Stimulated activated naive B cell treated with anti-CD40 and anti-IgM and Interleukin-4, amounts not matched to agents 10 μg/mL and 1 μg/mL and 100 μg/mL, for 72 hours (primary cell): Measurements from ENCODE around the gene PEX7.

Source experiments
- ATAC-seq, 2 donors: fragments of 150-1000 bp; cut with Tn5 transposase; replicated peaks; 2 replicates each; pipeline ENCODE4 v1.10.0; 2021; ENCODE audit warnings: moderate library complexity in 1 of 2
- DNase-seq: peaks from one replicate; pipeline ENCODE4 v3.0.0; 2021
- H3K27ac Mint-ChIP-seq: one replicate; pipeline ENCODE4 v1.8.0; 2022; ENCODE audit warnings: mild to moderate bottlenecking, mixed read lengths
- H3K27me3 Mint-ChIP-seq, 2 donors: one replicate each; pipeline ENCODE4 v1.8.0; 2022; ENCODE audit warnings: mixed read lengths in 2 of 2
- H3K36me3 Mint-ChIP-seq, 2 donors: one replicate each; pipeline ENCODE4 v1.8.0; 2022; ENCODE audit warnings: mixed read lengths in 2 of 2, mild to moderate bottlenecking in 1 of 2
- H3K4me1 Mint-ChIP-seq, 2 donors: one replicate each; pipeline ENCODE4 v1.8.0; 2022; ENCODE audit warnings: mixed read lengths in 2 of 2, mild to moderate bottlenecking in 1 of 2
- H3K4me3 Mint-ChIP-seq, 2 donors: one replicate each; pipeline ENCODE4 v1.8.0; 2022; ENCODE audit warnings: mild to moderate bottlenecking in 2 of 2, mixed read lengths in 2 of 2, moderate library complexity in 1 of 2
- H3K9me3 Mint-ChIP-seq, 2 donors: one replicate each; pipeline ENCODE4 v1.8.0; 2022; ENCODE audit warnings: mixed read lengths in 2 of 2, mild to moderate bottlenecking in 1 of 2

Gene PEX7

DNA sequence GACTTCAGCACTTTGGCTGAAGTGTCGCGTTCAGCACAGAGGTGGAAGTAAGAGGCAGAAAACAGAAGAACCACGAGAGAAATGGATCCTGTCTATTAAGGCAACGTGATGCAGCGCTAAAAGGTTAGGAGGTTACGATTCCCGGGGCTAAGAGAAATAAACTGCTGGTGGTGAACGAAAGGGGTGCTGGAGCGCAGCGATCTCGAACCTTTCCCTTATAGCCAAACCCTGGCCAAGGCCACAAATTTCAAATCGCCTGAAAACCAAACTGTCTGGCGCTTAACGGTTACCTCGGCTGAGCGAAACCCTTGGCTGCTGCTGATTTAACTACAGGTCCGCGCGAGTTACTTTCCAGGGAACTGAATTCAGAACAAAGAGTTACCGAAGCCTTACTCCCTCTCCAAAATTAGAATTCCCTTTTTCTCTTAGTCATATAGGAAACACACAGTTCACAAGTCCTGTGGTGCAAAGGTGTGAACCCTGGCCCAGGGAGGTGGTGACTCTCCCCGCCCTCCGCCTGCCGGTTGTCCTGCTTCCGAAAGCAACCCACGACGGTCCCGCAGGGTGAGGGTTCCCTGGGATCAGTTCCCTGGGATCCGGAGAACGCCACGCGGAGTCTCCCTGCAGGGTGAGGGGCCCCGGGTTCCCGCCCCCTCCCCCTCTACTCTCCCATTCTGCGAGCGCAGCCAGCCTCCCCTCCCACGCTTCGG is 98.4 kb downstream of the PEX7 start:
- ATAC-seq = peak; percentile 21 to 25
- H3K27me3 Mint-ChIP-seq = peaks cover 46 to 56% of the 10 kb centered on the region in 2 donors
- H3K9me3 Mint-ChIP-seq = no peaks in the 10 kb centered on the region
- peak overlapping the region; percentile 86 to 88 for H3K4me3 Mint-ChIP-seq
- no peak overlapping the region for H3K27ac Mint-ChIP-seq
- peaks cover 15 to 39% of the 10 kb centered on the region in 2 donors for H3K4me1 Mint-ChIP-seq
- no peak for DNase-seq
- H3K36me3 Mint-ChIP-seq = peaks cover 8 to 12% of the 10 kb centered on the region in 2 donors

DNA sequence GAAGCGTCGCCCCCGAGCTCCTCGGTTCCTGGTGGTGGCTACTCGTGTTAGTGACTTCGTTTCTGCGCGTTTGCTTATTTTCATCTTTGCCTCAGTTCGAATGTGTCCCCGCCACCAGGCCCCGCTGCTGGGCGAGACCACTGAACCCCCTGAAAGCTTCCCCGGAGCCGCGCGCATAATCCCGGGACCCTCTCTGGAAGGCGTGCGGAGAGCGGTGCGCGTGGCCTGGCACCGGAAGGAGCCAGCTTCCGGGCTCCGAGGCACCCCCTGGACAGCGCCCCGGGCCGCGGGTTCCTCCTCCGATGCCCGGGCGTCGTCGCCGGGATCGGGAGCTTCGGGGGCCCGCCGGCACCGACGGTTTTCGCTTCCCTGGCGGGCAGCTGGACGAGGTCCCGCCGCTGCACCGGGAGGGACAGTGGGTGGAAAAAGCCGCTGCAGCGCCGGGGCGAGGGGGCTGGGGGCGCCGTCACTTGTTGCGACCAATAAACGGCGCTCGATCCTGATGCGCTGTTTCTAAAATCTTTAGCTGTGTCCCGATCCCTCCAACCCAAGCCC is 99.1 kb downstream of the PEX7 start:
- peaks cover 46 to 56% of the 10 kb centered on the region in 2 donors for H3K27me3 Mint-ChIP-seq
- peaks cover 6 to 10% of the 10 kb centered on the region in 2 donors for H3K36me3 Mint-ChIP-seq
- peak overlapping the region; percentile 86 to 88 for H3K4me3 Mint-ChIP-seq
- H3K4me1 Mint-ChIP-seq = peaks cover 15 to 39% of the 10 kb centered on the region in 2 donors
- ATAC-seq (peak; percentile 10 to 17), DNase-seq (no peak)
- H3K9me3 Mint-ChIP-seq = no peaks in the 10 kb centered on the region
- H3K27ac Mint-ChIP-seq = peak overlapping the region; percentile 79

DNA sequence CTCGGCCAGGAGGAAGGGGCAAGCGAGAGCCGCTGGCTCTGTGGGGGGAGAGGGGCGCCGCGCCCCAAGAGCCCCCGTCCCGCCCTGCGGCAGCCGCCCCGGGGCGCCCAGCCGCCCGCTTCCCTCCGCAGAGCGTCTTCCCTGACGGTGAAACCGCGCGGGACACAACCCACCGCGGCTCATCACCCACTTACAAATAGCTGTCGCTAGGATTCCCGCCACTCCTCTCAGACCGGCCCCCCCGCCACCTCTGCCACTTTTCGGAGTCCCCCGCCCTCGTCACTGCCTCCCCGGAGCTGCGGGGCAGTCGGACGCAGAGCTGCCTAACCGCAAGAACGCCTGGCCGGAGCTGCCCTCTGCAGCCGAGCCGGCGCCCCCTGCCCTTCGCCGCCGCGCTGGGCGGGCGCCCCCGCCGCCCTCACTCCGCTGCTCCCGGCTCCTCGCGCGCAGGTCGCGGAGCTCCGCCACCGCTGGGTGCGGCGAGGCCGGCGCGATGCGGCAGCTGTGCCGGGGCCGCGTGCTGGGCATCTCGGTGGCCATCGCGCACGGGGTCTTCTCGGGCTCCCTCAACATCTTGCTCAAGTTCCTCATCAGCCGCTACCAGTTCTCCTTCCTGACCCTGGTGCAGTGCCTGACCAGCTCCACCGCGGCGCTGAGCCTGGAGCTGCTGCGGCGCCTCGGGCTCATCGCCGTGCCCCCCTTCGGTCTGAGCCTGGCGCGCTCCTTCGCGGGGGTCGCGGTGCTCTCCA is 99.7 kb downstream of the PEX7 start, which contains the start of gene SLC35D3:
Gene SLC35D3, plus strand, starts transcription at position 366 of the 749 bp plus-strand sequence. Its CDS starts 128 bp downstream, at position 494.
- peaks cover 15 to 39% of the 10 kb centered on the region in 2 donors for H3K4me1 Mint-ChIP-seq
- H3K36me3 Mint-ChIP-seq = peaks cover 1 to 5% of the 10 kb centered on the region in 2 donors
- peak within 1 kb of the TSS; percentile 79 for H3K27ac Mint-ChIP-seq
- H3K4me3 Mint-ChIP-seq = peak within 1 kb of the TSS; percentile 88 to 89
- H3K9me3 Mint-ChIP-seq = no peaks in the 10 kb centered on the region
- H3K27me3 Mint-ChIP-seq = peaks cover 46 to 56% of the 10 kb centered on the region in 2 donors
- peak; percentile 56 to 66 for ATAC-seq
- DNase-seq = no peak

DNA sequence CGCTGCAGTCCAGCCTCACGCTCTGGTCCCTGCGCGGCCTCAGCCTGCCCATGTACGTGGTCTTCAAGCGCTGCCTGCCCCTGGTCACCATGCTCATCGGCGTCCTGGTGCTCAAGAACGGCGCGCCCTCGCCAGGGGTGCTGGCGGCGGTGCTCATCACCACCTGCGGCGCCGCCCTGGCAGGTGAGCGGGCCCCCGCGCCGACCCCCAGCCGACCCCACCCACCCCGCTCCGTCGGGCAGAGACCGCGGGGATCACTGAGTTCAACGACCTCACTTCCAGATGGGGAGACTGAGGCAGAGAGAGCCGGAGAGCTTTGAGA is 100.3 kb downstream of the PEX7 start:
- peak overlapping the region; percentile 77 for H3K27ac Mint-ChIP-seq
- H3K27me3 Mint-ChIP-seq = peaks cover 46 to 56% of the 10 kb centered on the region in 2 donors
- ATAC-seq = peak; percentile 34 to 36

DNA sequence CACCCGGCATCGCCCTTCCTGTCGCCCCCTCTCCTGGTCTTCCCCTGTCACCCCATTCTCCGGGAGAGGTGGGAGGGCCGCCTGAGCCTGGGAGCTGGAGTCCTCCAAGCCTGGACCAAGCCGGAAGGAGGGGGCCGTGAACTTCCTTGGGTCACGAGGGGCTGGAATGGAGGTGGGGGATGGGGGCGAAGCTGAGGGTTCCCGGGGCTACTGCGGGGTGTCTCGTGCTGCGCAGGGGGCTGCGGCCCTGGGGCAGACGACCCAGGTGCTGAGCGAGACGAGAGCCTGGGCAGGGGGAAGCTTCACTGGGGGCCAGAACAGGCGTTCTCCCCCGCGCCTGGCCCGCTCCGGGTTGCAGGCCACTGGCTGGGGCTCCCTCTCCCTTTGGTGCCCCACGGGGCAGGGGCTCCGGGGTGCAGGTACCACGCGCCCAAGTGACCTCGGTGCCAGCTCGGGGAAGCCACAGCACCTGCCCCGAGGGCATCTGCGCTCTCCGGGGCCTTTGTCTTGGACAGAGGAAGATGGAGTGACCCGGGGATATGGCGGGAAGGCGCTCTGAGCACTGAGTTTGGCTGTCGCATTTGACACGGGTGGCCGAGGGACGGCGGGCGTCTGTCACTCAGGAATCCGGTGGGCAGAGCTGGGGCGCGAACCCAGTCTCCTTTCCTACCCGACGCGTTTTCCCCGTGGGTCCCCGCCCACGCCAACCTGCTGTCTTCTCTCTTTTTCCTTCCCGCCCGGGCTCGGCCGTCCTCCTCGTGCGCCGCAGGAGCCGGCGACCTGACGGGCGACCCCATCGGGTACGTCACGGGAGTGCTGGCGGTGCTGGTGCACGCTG is 100.9 kb downstream of the PEX7 start:
- Mint-ChIP-seq H3K36me3 (peaks cover 1 to 5% of the 10 kb centered on the region in 2 donors), H3K27ac (peak overlapping the region; percentile 71), H3K27me3 (peaks cover 46 to 56% of the 10 kb centered on the region in 2 donors), H3K9me3 (no peaks in the 10 kb centered on the region), H3K4me1 (peaks cover 15 to 39% of the 10 kb centered on the region in 2 donors), H3K4me3 (peak overlapping the region; percentile 77 to 88)
- DNase-seq = no peak
- ATAC-seq = no peak

More for the DNA sequence above, 100.3 kb downstream of the PEX7 start:
- no peak for DNase-seq
- Mint-ChIP-seq H3K9me3 (no peaks in the 10 kb centered on the region), H3K4me3 (peak overlapping the region; percentile 88 to 89), H3K4me1 (peaks cover 15 to 39% of the 10 kb centered on the region in 2 donors), H3K36me3 (peaks cover 1 to 5% of the 10 kb centered on the region in 2 donors)

DNA sequence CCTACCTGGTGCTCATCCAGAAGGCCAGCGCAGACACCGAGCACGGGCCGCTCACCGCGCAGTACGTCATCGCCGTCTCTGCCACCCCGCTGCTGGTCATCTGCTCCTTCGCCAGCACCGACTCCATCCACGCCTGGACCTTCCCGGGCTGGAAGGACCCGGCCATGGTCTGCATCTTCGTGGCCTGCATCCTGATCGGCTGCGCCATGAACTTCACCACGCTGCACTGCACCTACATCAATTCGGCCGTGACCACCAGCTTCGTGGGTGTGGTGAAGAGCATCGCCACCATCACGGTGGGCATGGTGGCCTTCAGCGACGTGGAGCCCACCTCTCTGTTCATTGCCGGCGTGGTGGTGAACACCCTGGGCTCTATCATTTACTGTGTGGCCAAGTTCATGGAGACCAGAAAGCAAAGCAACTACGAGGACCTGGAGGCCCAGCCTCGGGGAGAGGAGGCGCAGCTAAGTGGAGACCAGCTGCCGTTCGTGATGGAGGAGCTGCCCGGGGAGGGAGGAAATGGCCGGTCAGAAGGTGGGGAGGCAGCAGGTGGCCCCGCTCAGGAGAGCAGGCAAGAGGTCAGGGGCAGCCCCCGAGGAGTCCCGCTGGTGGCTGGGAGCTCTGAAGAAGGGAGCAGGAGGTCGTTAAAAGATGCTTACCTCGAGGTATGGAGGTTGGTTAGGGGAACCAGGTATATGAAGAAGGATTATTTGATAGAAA is 101.7 kb downstream of the PEX7 start:
- Mint-ChIP-seq H3K4me1 (peaks cover 15 to 39% of the 10 kb centered on the region in 2 donors), H3K36me3 (peaks cover 0 to 1% of the 10 kb centered on the region in 2 donors), H3K27me3 (peaks cover 44 to 55% of the 10 kb centered on the region in 2 donors), H3K9me3 (no peaks in the 10 kb centered on the region), H3K4me3 (peak overlapping the region; percentile 77 to 88), H3K27ac (peak overlapping the region; percentile 47)
- DNase-seq = no peak
- no peak for ATAC-seq

DNA sequence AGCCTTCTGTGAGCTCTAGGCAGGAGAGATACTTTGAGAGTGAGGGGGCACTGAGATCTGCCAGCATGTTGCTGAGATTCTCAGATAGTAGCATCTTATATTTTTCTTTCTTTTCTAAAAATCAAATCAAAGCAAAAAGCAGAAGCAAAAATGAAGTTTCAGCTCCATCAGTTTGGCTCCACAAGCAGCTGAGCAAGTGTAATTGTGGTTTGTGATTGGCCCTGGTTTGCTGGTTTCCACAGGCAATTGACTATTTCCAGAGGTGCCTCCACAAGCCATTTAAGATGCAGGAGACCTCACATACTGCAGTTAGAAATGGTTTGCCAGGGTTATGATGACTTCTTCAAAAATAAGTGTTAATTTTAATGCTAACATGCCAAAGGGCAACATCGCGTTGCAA is 104.0 kb downstream of the PEX7 start:
- Mint-ChIP-seq H3K27me3 (peaks cover 39% of the 10 kb centered on the region in 2 donors), H3K36me3 (peaks cover 0 to 1% of the 10 kb centered on the region in 2 donors), H3K4me1 (peaks cover 8 to 22% of the 10 kb centered on the region in 2 donors), H3K27ac (no peak overlapping the region), H3K4me3 (no peak overlapping the region), H3K9me3 (no peaks in the 10 kb centered on the region)
- no peak for DNase-seq
- no peak for ATAC-seq

DNA sequence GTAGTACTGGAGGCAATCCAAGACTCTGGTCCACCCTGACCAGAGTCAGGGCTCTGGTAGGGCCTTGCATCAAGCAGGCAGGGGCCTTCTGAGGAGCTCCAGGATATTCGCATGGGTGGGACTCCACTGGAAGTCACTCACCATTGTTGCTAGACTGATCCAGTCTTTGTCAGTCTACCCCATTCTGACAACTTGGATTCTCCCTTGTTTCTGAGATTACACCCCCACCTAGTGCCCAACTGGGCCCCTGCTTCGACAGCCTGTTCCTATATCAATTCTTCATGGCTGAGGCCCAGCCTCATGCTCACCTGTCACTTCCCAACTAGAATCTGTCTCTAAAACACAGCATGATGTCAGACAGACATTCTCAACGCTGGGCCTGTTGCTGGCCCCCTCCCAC is 104.9 kb downstream of the PEX7 start:
- no peaks in the 10 kb centered on the region for H3K9me3 Mint-ChIP-seq
- H3K27me3 Mint-ChIP-seq = peaks cover 32 to 40% of the 10 kb centered on the region in 2 donors
- H3K4me1 Mint-ChIP-seq = peaks cover 8 to 17% of the 10 kb centered on the region in 2 donors
- H3K4me3 Mint-ChIP-seq = no peak overlapping the region
- ATAC-seq (peak; percentile 53 to 61), DNase-seq (no peak)
- H3K27ac Mint-ChIP-seq = no peak overlapping the region
- H3K36me3 Mint-ChIP-seq = peaks cover 0 to 1% of the 10 kb centered on the region in 2 donors

DNA sequence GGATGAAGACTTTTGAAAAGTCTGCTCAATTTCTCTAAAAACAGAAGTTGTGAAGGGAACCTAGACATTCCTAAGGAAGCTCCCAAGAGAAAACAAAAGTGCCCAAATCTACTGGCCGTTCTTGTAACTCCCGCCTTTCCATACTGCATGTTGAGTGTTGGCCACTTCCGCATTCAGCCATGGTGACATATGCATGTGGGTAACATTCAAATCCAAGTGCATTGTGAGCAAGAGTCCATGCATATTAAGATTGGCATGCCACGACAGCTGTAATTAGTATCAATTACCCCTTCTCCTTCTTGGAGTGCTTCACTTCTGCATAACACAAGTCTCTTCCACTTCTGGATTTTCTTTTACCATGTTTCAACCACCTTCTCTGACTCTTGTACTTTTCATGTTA is 108.1 kb downstream of the PEX7 start:
- no peaks in the 10 kb centered on the region for H3K9me3 Mint-ChIP-seq
- H3K27ac Mint-ChIP-seq = no peak overlapping the region
- peaks cover 32 to 42% of the 10 kb centered on the region in 2 donors for H3K27me3 Mint-ChIP-seq
- H3K4me3 Mint-ChIP-seq = no peak overlapping the region
- H3K4me1 Mint-ChIP-seq = no peaks in the 10 kb centered on the region
- H3K36me3 Mint-ChIP-seq = no peaks in the 10 kb centered on the region
- ATAC-seq (no peak), DNase-seq (no peak)

DNA sequence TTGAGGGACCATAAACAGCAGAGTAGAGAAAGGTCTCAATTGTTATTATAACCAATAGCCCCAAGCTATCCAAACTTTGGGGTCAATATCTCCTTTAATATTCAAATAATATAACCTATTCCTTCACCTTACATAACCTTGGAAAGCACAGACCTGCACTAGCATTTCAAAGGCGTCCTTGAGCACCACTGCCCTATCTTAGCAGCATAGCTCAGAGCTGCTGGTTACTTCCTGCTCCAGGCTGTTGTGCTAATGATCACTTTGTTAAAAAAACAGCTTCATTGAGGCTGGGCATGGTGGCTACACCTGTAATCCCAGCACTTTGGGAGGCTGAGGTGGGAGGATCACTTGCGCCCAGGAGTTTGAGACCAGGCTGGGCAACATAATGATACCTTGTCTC is 110.2 kb downstream of the PEX7 start:
- H3K4me1 Mint-ChIP-seq = no peaks in the 10 kb centered on the region
- no peaks in the 10 kb centered on the region for H3K36me3 Mint-ChIP-seq
- no peaks in the 10 kb centered on the region for H3K9me3 Mint-ChIP-seq
- peaks cover 50 to 58% of the 10 kb centered on the region in 2 donors for H3K27me3 Mint-ChIP-seq
- no peak overlapping the region for H3K27ac Mint-ChIP-seq
- no peak overlapping the region for H3K4me3 Mint-ChIP-seq
- ATAC-seq (no peak), DNase-seq (no peak)

DNA sequence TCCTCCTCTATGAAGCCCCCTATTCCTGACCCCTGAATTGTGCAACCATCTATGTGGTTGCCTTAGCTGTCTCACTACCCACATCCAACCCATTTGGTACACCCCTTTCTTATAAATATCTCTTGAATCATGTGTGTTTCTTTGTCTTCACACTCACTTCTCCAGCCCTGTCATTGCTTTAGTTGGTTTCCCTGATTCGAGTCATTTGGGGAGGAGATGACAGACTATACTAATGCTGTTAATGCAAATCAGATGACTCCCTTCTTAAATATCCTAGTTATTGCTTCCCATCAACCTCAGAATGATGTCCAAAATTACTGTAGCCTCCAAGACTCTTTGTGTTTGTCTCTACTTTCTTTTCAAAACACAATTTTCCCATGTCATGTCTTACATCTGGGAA is 122.7 kb downstream of the PEX7 start:
- peaks cover 4 to 9% of the 10 kb centered on the region in 2 donors for H3K9me3 Mint-ChIP-seq
- no peak overlapping the region for H3K27ac Mint-ChIP-seq
- no peak for DNase-seq
- H3K4me3 Mint-ChIP-seq = no peak overlapping the region
- peak; percentile 46 to 50 for ATAC-seq
- H3K27me3 Mint-ChIP-seq = peaks cover 0 to 6% of the 10 kb centered on the region in 2 donors
- peaks cover 0 to 2% of the 10 kb centered on the region in 2 donors for H3K4me1 Mint-ChIP-seq
- H3K36me3 Mint-ChIP-seq = peaks cover 3 to 4% of the 10 kb centered on the region in 2 donors

DNA sequence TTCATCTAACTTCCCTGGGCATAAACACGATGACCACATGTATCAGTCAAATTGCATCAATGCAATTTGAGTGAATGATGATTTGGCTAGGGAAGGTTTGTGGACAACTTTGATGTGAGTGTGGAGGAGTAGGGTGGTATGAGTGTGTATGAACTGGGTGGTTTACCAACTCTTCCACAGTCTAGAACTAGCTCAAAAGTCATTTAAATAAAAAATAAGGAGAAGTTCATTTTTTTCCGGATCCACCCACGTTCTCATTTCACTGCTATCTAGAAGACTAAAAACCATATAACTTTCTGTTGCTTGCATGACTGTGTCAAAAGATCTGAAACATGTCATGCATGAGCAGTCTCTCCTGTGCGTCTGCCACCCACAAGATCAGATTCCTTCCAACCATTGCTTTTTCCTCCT is 123.3 kb downstream of the PEX7 start:
- no peak for DNase-seq
- Mint-ChIP-seq H3K4me3 (no peak overlapping the region), H3K27ac (no peak overlapping the region), H3K4me1 (peaks cover 0 to 2% of the 10 kb centered on the region in 2 donors), H3K27me3 (peaks cover 0 to 6% of the 10 kb centered on the region in 2 donors), H3K36me3 (peaks cover 3 to 4% of the 10 kb centered on the region in 2 donors), H3K9me3 (peaks cover 4 to 9% of the 10 kb centered on the region in 2 donors)
- peak; percentile 92 for ATAC-seq

DNA sequence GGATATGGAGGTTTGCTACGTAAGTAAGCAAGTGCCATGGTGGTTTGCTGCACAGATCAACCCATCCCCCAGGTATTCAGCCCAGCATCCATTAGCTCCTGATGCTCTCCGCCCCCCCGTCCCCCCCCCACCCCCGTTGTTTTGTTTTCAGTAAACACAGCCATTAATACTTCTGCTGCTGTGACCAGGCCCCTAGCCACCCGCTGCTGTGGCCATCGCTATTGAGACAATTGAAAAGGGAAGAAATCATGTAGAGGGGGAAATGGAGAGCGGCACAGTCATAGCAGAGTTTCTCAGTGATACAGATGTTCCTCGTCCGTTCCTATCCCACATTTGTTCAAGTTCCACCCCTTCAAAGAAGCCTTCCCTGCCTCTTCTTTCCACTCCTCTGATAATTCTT is 124.6 kb downstream of the PEX7 start:
- peaks cover 0 to 6% of the 10 kb centered on the region in 2 donors for H3K27me3 Mint-ChIP-seq
- no peak overlapping the region for H3K4me3 Mint-ChIP-seq
- H3K36me3 Mint-ChIP-seq = peaks cover 0 to 3% of the 10 kb centered on the region in 2 donors
- H3K27ac Mint-ChIP-seq = no peak overlapping the region
- no peak for DNase-seq
- H3K9me3 Mint-ChIP-seq = peaks cover 0 to 2% of the 10 kb centered on the region in 2 donors
- H3K4me1 Mint-ChIP-seq = no peaks in the 10 kb centered on the region
- ATAC-seq = no peak
